Karpas-422 (cell line): ENCODE data around the gene CSTF1. TPM values are rescaled to one million over a fixed set of nuclear protein-coding genes. Genes with fewer than 3 reads are reported as not detected.

Experiments
- DNase-seq: peaks from one replicate; pipeline ENCODE4 v3.0.0-alpha.2; 2015
- H2AFZ ChIP-seq: fragments of 200-600 bp; sonication (generic); 2 replicates; pipeline ENCODE4 v1.6.1; 2014; ENCODE audit warnings: antibody characterized with exemption, low read length, mixed read lengths
- H3K27ac ChIP-seq: fragments of 200-600 bp; sonication (generic); 2 replicates; pipeline ENCODE4 v1.5.1; 2014; ENCODE audit warnings: mild to moderate bottlenecking, low read length, moderate library complexity
- H3K27me3 ChIP-seq: fragments of 200-600 bp; sonication (generic); 2 replicates; pipeline ENCODE4 v1.6.1; 2014; ENCODE audit warnings: low read length, mixed read lengths
- H3K36me3 ChIP-seq: fragments of 200-600 bp; sonication (generic); 2 replicates; pipeline ENCODE4 v1.6.1; 2014; ENCODE audit warnings: low read length, mixed read lengths; ENCODE audit not compliant: insufficient read depth
- H3K4me1 ChIP-seq: fragments of 200-600 bp; sonication (generic); 2 replicates; pipeline ENCODE4 v1.6.1; 2014; ENCODE audit warnings: mild to moderate bottlenecking, low read length, mixed read lengths
- H3K4me2 ChIP-seq: fragments of 200-600 bp; sonication (generic); 2 replicates; pipeline ENCODE4 v1.6.1; 2014; ENCODE audit warnings: low read length, low read depth, mild to moderate bottlenecking; ENCODE audit not compliant: poor library complexity, severe bottlenecking
- H3K4me3 ChIP-seq: fragments of 200-600 bp; sonication (generic); 2 replicates; pipeline ENCODE4 v1.5.1; 2014; ENCODE audit warnings: mild to moderate bottlenecking, antibody characterized with exemption, low read length, mixed read lengths
- H3K79me2 ChIP-seq: fragments of 200-600 bp; sonication (generic); 2 replicates; pipeline ENCODE4 v1.6.1; 2014; ENCODE audit warnings: mild to moderate bottlenecking, low read length, mixed read lengths
- H3K9ac ChIP-seq: fragments of 200-600 bp; sonication (generic); 2 replicates; pipeline ENCODE4 v1.6.0; 2014; ENCODE audit warnings: low read length
- H3K9me2 ChIP-seq: fragments of 200-600 bp; sonication (generic), shearing (Covaris generic); replicated peaks from 2 replicates; pipeline ENCODE4 v1.6.0; 2014; ENCODE audit warnings: mild to moderate bottlenecking, low read length, moderate library complexity; ENCODE audit not compliant: insufficient read depth
- H3K9me3 ChIP-seq: fragments of 300-700, 200-600 bp; sonication (generic); 2 replicates; pipeline ENCODE4 v1.6.1; 2014; ENCODE audit warnings: low read length, mixed read lengths
- H4K20me1 ChIP-seq: fragments of 200-600 bp; sonication (generic); 2 replicates; pipeline ENCODE4 v1.6.1; 2014; ENCODE audit warnings: mild to moderate bottlenecking, antibody characterized with exemption, low read length, low read depth; ENCODE audit not compliant: insufficient read depth
- total RNA-seq: library from RNA; depleted of rRNA; stranded (reverse); fragments of >200 nt; shearing (Covaris generic); gene quantifications from 2 replicates; pipeline ENCODE4 v1.2.3, GENCODE V29; 2014; ENCODE audit warnings: low replicate concordance

CSTF1 gene
- total RNA-seq, 1 experiment from 2014 or later: 75.2 TPM

- Histone ChIP-seq H3K36me3 (peaks cover 68% of the 10 kb centered on the region), H3K4me2 (no peak overlapping the region), H3K27me3 (no peaks in the 10 kb centered on the region), H3K9ac (no peak overlapping the region), H3K79me2 (peaks cover 55% of the 10 kb centered on the region), H3K9me2 (no peaks in the 10 kb centered on the region), H2AFZ (no peak overlapping the region), H3K4me1 (peaks cover 3% of the 10 kb centered on the region; the same call in 1 of the 2 replicates), H3K4me3 (no peak overlapping the region), H3K27ac (no peak overlapping the region), H4K20me1 (no peaks in the 10 kb centered on the region), H3K9me3 (no peaks in the 10 kb centered on the region)
- DNase-seq: no peak
Observed at GRCh38 chr20:56376331-56376730, 16.1 kb upstream of the CSTF1 start.

DNA sequence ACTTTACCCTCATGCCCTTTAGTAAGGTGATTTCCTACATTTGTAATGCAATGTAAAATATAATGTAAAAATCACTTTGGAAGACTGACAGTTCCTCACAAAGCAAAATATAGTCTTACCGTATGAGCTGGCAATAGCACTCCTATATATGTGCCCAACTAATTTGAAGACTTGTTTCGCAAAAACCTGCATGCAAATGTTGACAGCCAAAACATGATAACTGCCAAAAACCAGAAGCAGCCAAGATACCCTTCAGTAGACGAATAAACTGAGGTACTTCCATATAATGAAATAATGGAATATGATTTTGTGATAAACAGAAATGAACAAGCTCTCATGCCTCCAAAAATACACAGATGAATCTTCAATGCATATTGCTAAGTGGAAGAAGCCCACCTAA lies 14.1 kb upstream of the CSTF1 start:
- Histone ChIP-seq H3K4me2 (no peak overlapping the region), H3K79me2 (peaks cover 68% of the 10 kb centered on the region), H3K36me3 (peaks cover 66% of the 10 kb centered on the region), H3K4me3 (no peak overlapping the region), H3K9me3 (no peaks in the 10 kb centered on the region), H2AFZ (no peak overlapping the region), H4K20me1 (no peaks in the 10 kb centered on the region), H3K27me3 (no peaks in the 10 kb centered on the region), H3K9ac (no peak overlapping the region), H3K4me1 (peaks cover 3% of the 10 kb centered on the region; the same call in 1 of the 2 replicates), H3K27ac (no peak overlapping the region), H3K9me2 (no peaks in the 10 kb centered on the region)
- no peak for DNase-seq

DNA sequence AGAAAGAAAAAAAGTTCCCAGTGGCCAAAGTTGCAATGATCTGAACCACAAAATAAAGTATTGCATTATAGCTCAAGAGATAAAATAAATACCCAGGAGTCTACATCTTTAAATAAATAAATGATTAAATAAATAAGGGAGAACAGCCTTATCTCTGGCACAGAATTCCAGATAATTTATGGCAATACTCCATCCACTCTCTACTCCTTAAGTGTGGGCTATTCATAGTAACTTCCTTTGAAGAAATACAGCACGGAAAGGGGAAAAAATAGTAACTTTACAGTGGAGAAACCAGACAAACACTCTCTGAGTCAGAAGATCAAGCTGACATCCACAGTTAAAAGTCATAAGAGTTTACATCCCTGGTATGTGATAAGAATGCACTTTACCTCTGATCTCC lies 12.1 kb upstream of the CSTF1 start:
- peaks cover 69% of the 10 kb centered on the region for H3K36me3 ChIP-seq
- H3K9me2 ChIP-seq: no peaks in the 10 kb centered on the region
- H3K4me2 ChIP-seq: no peak overlapping the region
- no peak for DNase-seq
- H3K4me1 ChIP-seq: peaks cover 3% of the 10 kb centered on the region; the same call in 1 of the 2 replicates
- H3K27ac ChIP-seq: no peak overlapping the region
- H3K4me3 ChIP-seq: no peak overlapping the region
- no peak overlapping the region for H2AFZ ChIP-seq
- H3K27me3 ChIP-seq: no peaks in the 10 kb centered on the region
- H3K79me2 ChIP-seq: peaks cover 80% of the 10 kb centered on the region
- no peaks in the 10 kb centered on the region for H4K20me1 ChIP-seq
- H3K9me3 ChIP-seq: no peaks in the 10 kb centered on the region
- H3K9ac ChIP-seq: no peak overlapping the region

GRCh38 chr20:56381501-56381900 lies 10.9 kb upstream of the CSTF1 start:
- Histone ChIP-seq H3K9me2 (no peaks in the 10 kb centered on the region), H3K27ac (no peak overlapping the region), H3K9ac (no peak overlapping the region), H3K27me3 (no peaks in the 10 kb centered on the region), H3K4me3 (no peak overlapping the region), H2AFZ (no peak overlapping the region), H4K20me1 (no peaks in the 10 kb centered on the region), H3K9me3 (no peaks in the 10 kb centered on the region), H3K79me2 (peaks cover 78% of the 10 kb centered on the region), H3K36me3 (peaks cover 73% of the 10 kb centered on the region), H3K4me2 (no peak overlapping the region), H3K4me1 (peaks cover under 1% of the 10 kb centered on the region; the same call in 1 of the 2 replicates)
- DNase-seq: no peak

DNA sequence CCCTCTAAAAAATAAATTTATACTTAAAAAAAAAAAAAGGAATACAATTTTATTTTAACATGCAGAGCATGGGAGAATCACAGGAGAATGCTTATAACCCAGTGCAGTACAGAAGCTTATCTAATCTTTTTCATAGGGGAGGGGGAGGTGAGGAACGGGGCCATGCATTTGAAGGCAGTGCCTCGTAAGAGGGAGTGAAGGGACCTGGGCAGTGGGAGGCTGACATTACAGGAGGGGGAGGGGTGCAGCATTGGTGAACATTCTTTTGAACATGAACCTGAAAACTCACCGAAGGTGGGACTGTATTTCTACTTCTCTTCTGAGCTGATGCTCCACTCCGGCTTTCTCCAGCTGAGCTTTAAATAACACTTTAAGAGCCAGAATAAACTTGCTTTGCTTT lies 9.7 kb upstream of the CSTF1 start:
- Histone ChIP-seq H3K9me3 (no peaks in the 10 kb centered on the region), H3K27me3 (no peaks in the 10 kb centered on the region), H3K4me3 (no peak overlapping the region), H2AFZ (no peak overlapping the region), H3K27ac (no peak overlapping the region), H3K4me1 (no peaks in the 10 kb centered on the region), H3K79me2 (peaks cover 81% of the 10 kb centered on the region), H3K4me2 (no peak overlapping the region), H3K9ac (no peak overlapping the region), H3K36me3 (peaks cover 80% of the 10 kb centered on the region), H4K20me1 (no peaks in the 10 kb centered on the region), H3K9me2 (no peaks in the 10 kb centered on the region)
- DNase-seq: no peak

- no peak overlapping the region for H3K9ac ChIP-seq
- no peaks in the 10 kb centered on the region for H3K9me3 ChIP-seq
- no peak overlapping the region for H3K4me3 ChIP-seq
- no peak overlapping the region for H3K4me2 ChIP-seq
- DNase-seq: no peak
- peaks cover 74% of the 10 kb centered on the region for H3K36me3 ChIP-seq
- no peaks in the 10 kb centered on the region for H3K27me3 ChIP-seq
- no peak overlapping the region for H2AFZ ChIP-seq
- H3K4me1 ChIP-seq: no peaks in the 10 kb centered on the region
- H3K79me2 ChIP-seq: peaks cover 81% of the 10 kb centered on the region
- no peaks in the 10 kb centered on the region for H4K20me1 ChIP-seq
- H3K27ac ChIP-seq: no peak overlapping the region
- H3K9me2 ChIP-seq: no peaks in the 10 kb centered on the region
Observed at GRCh38 chr20:56383334-56383733, 9.1 kb upstream of the CSTF1 start.

DNA sequence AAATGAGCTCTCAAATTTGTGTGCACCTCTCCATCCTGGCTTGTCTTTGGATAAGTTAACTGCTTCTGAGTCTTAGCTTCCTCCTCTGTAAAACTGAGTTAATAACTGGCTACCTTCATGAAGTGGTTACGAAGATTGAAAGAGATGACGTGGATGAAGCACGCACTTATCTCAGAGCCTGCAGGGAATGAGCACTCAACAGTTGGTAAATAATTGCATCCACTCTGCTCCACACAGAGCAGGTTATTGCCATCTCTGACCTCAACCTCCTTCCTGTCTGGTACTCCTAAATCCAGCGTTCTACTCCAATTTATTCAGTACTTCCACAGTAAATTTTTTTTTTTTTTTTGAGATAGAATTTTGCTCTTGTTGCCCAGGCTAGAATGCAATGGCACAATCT lies 7.3 kb upstream of the CSTF1 start:
- Histone ChIP-seq H3K9ac (no peak overlapping the region), H3K27me3 (no peaks in the 10 kb centered on the region), H3K36me3 (peaks cover 75% of the 10 kb centered on the region), H3K4me3 (no peak overlapping the region), H3K27ac (no peak overlapping the region), H3K4me1 (peaks cover 6% of the 10 kb centered on the region; the same call in 1 of the 2 replicates), H3K4me2 (no peak overlapping the region), H3K9me3 (no peaks in the 10 kb centered on the region), H3K79me2 (peaks cover 86% of the 10 kb centered on the region), H2AFZ (no peak overlapping the region), H4K20me1 (no peaks in the 10 kb centered on the region), H3K9me2 (no peaks in the 10 kb centered on the region)
- no peak for DNase-seq

- no peaks in the 10 kb centered on the region for H3K9me3 ChIP-seq
- no peak overlapping the region for H3K27ac ChIP-seq
- no peak for DNase-seq
- no peak overlapping the region for H3K4me2 ChIP-seq
- no peaks in the 10 kb centered on the region for H3K9me2 ChIP-seq
- peaks cover 88% of the 10 kb centered on the region for H3K79me2 ChIP-seq
- H3K9ac ChIP-seq: no peak overlapping the region
- no peak overlapping the region for H3K4me3 ChIP-seq
- peaks cover 14% of the 10 kb centered on the region for H3K4me1 ChIP-seq
- H3K36me3 ChIP-seq: peaks cover 66% of the 10 kb centered on the region
- no peaks in the 10 kb centered on the region for H4K20me1 ChIP-seq
- no peaks in the 10 kb centered on the region for H3K27me3 ChIP-seq
- H2AFZ ChIP-seq: no peak overlapping the region
Observed at GRCh38 chr20:56386219-56386618, 6.2 kb upstream of the CSTF1 start.

- H3K4me3 ChIP-seq: no peak overlapping the region
- H3K79me2 ChIP-seq: peaks cover 91% of the 10 kb centered on the region
- no peaks in the 10 kb centered on the region for H3K27me3 ChIP-seq
- H3K9me3 ChIP-seq: no peaks in the 10 kb centered on the region
- H3K9ac ChIP-seq: no peak overlapping the region
- DNase-seq: no peak
- H2AFZ ChIP-seq: no peak overlapping the region
- peaks cover 2% of the 10 kb centered on the region; the same call in 1 of the 2 replicates for H4K20me1 ChIP-seq
- H3K4me1 ChIP-seq: peaks cover 22% of the 10 kb centered on the region
- H3K9me2 ChIP-seq: no peaks in the 10 kb centered on the region
- H3K27ac ChIP-seq: no peak overlapping the region
- H3K36me3 ChIP-seq: peaks cover 44% of the 10 kb centered on the region
- no peak overlapping the region for H3K4me2 ChIP-seq
Observed at GRCh38 chr20:56388882-56389281, 3.6 kb upstream of the CSTF1 start.
